NCI-H1694 (cell line): ENCODE measurements around the gene GMCL1.
"Not testable (repeated sequence)": the region's sequence is repeated elsewhere in the genome, so short reads cannot be mapped to it uniquely, and the experiment has no call there.

Source experiments
- DNase-seq: peaks from one replicate; lab custom pipeline; 2025; lab: John Stamatoyannopoulos, UW

The GMCL1 gene, protein sequence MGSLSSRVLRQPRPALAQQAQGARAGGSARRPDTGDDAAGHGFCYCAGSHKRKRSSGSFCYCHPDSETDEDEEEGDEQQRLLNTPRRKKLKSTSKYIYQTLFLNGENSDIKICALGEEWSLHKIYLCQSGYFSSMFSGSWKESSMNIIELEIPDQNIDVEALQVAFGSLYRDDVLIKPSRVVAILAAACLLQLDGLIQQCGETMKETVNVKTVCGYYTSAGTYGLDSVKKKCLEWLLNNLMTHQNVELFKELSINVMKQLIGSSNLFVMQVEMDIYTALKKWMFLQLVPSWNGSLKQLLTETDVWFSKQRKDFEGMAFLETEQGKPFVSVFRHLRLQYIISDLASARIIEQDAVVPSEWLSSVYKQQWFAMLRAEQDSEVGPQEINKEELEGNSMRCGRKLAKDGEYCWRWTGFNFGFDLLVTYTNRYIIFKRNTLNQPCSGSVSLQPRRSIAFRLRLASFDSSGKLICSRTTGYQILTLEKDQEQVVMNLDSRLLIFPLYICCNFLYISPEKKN

DNA sequence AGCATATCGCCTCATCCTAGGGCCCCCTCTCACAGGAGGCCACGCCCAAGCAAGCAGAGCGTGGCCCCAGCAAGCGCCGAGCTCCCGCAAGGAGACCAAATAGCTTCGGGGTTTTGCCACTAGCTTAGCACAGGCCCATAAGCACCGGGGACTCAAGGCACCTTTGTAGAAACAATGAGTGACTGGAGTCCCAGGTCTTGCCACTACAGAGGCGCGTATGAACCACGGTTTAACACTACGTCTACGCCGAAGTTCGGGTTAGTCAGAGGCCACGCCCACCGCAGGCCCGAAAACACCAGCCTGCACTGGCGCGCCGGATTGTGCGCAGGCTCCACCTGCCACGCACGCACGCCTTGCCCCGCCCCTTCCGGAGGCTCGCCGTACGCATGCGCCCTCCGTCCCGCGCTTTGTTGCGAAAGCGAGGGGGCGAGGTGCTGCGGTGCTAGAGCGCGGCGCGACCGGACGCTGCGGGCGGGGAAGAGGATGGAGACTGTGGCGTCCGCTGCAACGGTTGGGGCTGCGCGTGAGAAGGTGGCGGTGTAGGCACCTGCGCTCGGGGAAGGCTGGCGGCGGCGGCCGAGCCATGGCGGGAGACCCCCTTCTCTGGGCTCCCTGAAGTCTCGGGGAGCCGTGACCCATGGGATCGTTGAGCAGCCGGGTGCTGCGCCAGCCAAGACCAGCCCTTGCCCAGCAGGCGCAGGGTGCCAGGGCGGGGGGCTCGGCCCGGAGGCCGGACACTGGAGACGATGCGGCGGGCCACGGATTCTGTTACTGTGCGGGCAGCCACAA is at the start of gene GMCL1:
TSS of gene GMCL1 (plus strand) at position 405 of the 789 bp plus-strand sequence. CDS start at position 638, 233 bp downstream.
- DNase-seq, result peak; percentile 92

DNA sequence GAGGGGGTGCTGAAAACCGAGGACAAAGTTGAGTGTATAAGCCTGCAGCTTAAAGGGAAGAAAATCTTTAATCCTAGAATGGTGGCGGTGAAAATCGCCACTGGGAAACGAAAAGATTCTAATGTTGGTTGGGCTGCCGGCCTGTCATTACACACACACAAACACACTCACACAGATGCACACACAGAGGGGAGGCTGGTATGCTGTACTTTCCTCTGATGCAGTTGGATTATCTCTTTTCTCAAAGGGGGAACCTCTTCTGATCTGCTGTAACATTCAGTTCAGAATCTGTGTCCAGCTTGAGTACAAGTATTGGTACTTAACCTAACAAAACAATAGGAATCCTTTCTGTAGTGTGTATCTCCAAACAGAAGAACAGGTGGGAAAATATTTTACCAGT is 48.5 kb upstream of the GMCL1 start:
- DNase-seq, result no peak

DNA sequence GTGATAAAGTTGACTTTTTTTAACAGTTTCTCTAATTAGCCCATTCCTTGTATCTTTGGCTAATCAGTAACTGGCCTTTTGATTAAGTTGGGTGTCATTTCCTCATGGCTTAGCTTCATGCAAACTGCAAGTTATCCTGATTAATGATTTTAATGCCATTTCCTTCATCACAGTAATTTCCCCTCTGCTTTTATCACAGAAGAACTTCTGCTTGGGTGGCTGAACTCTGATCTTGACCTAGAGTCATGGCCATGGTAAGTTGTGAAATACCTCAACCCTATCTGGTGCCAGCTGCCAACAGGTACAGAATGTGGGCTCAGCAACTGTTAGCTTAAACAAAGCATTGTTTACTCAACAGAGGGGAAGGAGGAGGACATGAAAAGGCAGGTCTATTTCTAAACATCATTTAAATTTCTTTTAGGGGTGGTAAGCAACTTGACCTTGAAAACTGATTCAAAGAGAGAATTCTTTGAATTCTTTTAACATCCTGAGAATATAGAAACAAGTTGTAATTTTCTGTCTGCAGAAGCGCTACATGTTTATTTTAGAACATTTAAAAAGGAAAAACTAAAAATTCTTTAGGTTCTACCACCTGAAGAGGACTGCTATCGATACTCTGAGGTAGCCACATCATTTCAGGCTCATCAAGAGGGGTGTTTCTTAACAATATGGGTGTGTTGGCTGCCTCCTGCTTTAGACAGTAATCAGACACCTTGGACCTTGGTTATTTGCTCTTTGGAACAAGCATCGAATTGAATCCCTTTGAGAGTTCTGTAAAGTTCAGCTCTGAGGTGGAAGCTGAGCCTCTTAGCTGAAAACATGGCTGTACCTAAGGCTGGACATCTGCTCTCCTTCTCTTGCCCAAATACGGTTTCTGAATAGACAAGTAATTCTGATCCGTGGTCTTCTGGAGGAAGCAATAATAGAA is 47.9 kb upstream of the GMCL1 start:
- DNase-seq, result no peak

DNA sequence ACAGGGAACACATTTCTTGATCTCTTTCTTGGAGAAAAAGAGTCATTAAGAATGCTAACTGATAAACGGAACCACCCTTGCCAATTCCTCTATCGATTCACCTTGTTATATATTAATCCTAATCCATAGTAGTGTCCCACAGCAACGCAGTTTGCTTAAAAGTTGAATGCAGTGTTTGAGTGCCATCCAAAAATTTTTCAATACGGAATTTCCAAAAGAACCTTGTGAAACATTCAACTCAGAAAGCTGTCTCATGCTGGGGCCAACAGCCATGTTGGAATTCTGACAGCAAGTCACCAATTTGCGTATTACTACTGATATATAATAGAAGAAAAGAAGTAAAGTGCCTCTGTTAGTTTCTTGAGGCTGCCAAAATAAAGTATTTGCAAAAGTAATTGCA is 45.2 kb upstream of the GMCL1 start:
- no peak for DNase-seq

DNA sequence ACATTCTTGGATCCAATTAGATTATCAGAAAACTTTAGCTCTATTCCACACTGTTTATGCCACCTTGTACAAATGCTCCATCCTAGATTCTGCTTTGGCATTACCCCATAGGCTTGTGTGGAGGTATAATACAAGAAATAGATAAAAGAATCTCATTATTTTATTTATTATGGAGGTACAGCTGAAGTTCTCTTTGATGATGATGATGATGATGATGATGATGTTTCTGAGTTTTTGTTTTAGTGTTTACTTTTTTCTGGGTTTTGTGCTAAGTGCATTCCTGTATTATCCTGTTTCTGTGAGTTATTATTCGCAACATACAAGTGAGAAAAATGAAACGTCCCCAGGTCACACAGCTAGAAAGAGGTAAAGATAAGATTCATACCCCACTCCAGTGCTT is 44.1 kb upstream of the GMCL1 start:
- no peak for DNase-seq

DNA sequence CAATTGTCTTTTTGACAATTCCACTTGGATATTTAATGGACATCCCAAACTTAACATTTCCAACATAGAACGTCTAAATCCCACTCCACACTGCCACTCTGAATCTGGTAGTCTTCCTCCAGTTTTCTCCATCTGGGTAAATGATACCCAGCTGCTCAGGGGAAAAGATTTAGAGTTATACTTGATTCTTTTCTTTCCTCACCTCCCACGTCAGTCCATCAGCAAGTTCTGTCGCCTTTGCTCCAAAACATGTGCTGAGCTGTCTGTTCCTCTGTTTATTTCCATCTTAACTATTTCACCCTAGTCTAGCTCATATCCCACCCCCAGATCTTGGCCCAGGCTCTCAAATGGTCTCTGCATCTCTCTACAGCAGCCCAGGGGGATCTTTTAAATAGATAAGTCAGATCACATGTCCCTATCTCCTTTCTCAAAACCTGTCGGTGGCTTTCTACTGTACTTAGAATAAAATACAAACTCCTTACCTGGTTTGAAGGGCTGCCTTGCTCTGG is 43.4 kb upstream of the GMCL1 start:
- no peak for DNase-seq

DNA sequence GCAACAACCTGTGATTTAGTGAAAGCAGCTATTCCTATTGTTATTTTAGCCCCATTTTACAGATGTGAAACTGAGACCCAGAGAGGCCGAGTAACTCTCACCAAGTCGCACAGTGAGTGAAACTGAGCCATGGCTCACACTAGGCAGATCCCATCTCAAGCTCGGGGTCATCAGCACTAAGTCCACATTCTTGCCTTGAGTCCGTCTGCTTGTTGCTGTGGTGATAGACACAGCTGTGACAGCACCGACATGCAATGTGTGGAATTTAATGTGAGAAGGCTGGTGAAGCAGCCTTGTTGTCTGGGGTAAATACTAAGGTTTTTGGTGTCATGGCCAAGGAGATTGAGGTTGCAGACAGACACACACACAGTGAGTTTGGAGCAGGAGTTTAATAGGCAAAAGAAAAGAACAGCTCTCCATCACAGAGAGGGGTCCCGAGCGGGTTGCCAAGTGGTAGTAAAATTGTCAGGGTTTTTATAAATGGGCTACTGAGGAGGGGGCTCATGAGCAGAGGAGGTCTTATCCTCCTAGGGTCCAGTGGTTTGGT is 40.2 kb upstream of the GMCL1 start:
- DNase-seq, result no peak

DNA sequence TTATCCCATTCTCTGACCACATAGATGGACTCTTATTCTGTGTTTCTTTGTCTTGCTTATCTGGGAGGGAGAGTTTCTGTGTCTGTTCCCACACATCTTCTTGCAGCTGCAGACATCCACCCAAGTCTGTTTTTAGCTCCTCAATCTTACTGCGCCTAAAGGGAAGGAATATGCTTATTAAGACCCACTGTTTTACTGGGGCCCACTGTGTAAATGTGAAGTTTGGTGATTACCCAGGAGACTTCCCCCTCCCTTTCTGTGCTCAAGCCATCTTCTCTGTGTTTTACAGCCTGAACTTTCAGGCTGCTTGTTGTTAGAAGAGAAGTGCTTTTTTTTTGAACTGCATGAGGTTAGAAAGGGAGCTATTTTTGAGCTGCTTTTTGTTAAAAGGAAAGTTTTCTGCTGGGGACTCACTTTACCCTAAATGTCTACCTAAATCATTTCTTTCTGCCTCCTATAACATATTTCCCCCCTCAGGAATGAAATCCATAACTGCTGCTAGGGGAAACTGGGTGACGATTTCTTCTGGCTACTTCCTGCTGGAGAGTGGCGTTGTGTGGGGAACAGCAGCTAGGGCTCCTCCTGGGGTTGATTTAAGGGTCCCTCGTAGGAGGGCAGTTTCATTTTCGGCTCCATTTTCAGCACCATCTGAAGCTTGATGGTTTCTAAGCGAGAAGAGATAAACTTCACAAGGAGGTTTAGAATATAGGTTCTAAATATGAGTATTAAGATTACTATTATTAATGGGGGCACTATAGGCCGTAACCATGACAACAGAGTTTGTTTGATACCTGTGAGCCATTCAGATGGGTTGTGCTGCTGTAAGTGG is 39.5 kb upstream of the GMCL1 start:
- DNase-seq, result no peak

DNA sequence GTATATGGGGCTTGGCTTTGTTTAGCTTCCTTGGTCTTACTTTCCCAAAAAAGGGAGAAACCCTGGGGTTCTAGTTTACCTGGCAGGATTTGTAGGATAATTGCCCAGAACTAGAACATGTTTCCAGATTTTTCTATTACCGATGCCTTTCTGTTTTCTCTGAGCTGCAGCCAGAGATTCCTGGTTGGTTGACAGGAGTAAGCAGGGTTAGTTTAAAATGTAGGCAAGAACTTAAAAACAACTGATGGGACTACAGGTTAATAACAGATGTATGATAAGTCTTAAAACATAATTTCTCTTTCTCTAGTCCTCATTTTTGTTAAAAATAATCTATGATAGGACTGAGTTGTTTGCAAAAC is 38.9 kb upstream of the GMCL1 start:
- no peak for DNase-seq

DNA sequence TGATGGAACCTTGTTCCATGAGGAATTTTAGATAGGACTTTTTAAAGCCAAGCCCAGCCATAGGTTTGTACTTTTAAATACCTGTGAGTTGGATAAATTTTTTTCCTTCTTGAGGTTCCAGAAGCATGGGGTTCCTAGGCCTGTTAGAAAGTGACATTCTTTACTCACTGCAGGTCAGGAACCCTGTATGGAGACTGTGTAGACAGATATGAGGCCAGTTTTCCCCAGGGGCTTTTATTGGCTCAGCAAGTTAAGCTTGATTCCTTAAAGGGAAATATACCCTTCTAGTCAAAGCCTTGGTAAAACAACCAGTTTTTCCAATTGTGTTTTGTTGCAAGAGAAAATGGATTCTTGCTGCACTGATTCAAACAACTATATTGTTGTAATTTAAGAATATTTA is 38.4 kb upstream of the GMCL1 start:
- no peak for DNase-seq

DNA sequence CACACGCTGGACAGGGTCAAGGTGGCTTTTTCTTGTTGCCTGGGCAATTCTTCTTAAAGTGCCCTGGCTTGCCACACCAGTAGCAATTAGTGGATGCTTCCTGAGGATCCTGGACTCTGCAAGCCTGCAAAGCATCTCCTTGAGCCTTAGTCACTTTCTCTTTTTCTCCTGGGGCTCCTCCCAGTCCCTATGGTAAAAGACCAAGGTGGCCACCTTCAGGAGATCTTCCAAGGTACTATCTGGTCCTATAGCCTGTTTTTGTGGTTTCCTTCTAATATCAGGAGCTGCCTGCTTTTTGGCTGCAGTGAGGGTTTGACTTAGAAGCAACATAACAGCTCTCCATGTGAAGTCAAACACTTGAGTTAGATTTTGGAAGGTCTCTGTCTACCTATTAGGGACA is 33.3 kb upstream of the GMCL1 start:
- DNase-seq, result no peak

DNA sequence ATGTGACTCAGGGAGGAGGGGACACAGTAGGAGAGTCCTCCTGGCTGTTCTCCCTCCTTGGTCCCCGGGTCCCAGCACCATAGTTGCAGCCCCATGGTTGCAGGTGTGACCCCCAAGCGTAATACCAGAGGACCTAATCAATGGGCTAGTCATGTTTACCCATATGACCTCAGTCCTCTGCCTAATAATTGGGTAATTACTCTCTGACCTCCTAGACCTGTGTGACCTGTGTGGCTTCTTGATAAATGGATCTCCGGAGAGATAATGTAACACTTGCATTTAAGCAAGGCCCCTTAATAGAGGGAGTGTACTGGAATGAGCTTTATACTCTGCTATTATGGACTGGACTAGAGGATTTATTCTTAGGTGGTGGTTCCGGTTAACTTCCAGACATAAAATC is 32.2 kb upstream of the GMCL1 start:
- DNase-seq, result no peak

DNA sequence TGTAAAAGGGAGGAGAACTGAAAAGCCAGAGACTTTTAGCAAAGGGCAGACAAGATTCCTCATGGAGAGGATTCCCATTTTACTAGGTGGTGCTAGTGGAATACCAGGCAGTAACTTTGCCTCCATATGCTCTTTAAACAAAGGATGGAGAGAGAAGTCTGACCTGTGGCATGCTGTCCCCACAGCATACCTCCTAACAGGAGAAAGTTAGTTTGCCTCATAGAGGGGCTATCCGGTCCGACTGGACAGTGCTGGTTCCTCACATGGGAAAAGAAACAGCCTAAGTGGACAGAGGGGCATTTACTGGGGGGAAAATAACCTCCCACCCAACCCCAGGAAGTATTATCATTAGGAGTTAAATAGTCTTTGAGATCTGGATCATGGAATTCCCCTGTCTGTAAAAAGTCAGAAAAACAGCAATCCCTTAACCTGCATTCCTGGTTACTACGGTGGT is 31.6 kb upstream of the GMCL1 start:
- no peak for DNase-seq

DNA sequence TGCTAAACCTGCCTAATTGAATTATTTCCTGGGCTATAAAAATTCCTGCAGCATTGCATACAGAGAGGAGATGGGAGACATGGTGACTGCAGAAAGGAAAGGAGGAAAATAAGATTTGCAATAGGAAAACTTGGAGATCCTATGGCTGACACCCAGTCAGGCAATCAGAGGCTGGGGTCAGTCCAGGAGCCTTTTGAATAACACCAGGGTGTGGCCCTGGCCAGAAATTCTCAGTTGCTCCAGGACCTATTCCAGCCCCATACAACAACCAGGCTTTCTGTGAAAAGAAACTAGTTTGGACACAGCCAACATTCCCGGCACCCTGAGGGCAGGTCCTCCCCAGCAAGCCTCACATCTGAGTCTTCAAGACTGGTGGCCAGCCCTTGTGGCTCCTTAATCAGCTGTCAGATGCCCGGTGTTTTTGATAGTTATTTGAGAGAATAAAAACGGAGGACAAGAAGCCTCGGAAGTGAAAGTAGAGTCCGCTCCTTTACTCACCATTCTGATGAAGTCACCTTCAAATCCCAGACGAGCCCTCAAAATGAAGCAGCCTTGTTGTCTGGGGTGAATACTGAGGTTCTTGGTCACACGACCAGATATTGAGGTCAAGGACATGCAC is 31.1 kb upstream of the GMCL1 start:
- DNase-seq, result no peak

DNA sequence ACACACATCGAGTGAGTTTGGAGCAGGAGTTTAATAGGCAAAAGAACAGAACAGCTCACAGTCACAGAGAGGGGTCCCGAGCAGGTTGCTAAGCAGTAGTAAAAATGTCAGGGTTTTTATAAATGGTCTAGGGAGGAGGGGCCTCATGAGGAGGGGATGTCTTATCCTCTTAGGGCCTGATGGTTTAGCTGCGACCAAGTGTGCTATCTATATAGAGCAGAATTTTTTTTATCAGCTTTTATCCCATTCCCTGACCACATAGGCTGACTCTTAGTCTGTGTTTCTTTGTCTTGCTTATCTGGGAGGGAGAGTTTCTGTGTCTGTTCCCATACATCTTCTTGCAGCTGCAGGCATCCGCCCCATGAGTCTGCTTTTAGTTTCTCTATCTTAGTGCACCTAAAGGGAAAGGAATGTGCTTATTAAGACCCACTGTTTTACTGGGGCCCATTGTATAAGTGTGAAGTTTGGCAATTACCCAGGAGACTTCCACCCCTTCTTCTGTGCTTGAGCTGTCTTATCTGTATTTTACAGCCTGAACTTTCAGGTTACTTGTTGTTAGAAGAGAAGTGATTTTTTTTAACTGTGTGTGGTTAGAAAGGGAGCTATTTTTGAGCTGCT is 30.4 kb upstream of the GMCL1 start:
- DNase-seq, result no peak

DNA sequence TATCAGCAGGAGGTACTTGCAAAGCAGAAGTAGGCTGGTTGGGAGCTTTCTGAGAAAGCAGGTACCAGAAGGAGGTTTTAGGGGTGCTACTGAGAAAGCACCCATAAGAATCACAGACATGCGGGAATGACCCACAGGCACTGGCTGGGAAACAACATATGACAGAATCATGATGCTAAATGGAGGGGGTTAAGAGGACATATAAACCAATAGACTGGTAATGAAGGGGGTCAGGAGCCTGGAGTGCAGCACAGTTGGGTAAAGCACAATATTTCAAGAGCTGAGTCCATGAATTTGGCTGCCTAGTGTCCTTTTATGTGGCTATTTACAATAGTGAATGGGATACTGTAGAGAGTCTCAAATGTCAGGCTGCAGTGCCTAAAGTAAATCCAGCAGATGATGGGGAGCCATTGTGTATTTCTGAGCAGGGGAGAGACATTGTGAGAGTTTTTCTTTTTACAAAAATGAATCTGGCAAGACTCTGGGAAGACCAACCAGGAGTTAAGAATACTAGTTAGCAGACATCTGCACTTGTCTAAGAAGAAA is 27.6 kb upstream of the GMCL1 start:
- DNase-seq, result no peak

DNA sequence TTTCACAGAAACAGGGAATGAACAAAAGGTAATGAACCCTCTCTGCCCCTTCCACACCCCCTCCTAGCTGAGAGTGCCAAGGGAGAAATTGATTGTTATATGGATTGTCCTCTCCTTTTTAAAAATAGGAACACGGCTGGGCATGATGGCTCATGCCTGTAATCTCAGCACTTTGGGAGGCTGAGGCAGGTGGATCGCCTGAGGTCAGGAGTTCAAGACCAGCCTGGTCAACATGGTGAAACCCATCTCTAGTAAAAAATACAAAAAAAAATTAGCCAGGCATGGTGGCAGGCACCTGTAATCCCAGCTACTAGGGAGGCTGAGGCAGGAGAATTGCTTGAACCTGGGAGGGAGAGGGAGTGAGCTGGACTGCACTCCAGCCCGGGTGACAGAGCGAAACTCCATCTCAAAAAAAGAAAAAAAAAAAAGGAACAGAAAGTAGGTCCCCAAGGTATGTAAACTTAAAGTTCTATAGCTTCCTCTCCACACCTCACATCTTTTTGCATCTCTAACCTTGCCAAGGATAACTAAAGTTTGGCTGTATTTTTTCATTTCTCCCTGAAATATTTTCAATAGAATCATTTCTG is 26.6 kb upstream of the GMCL1 start:
- DNase-seq, result not testable (repeated sequence)

DNA sequence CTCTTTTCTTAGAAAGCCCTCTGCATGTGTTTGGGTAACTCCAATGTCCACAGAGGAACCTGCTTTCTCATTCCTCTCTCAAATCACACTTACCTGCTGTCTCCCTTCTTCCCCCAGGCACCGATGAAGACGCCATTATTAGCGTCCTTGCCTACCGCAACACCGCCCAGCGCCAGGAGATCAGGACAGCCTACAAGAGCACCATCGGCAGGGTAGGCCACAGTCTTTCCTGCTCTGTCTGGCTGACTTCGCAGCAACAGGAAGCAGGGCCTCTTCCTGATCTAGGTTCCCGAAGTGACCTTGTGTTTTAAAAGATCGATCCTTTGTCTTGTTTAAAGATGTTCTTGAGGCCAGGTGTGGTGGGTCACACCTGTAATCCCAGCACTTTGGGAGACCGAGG is 25.0 kb upstream of the GMCL1 start:
- no peak for DNase-seq

DNA sequence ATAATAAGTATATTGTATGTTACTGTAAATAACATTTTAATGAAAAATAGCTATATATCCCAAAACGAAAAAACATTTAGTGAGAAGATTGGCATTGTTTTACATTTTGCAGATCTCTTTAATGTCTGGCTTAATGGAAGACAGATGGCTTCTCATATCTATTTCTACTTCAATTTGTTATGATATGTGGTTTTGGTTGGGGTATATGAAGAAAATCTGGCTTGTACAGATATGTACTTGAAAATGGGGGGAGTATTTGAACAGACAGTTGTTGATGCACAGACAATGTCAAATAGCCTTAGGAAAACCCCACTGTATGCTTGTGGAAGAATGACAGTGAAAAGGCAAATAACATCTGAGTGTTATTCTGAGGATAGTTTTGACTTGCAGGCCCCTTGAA is 23.6 kb upstream of the GMCL1 start:
- no peak for DNase-seq
